IPS-18a (cell line): ENCODE data around the gene RPP30.
"Not testable (repeated sequence)": the region's sequence is repeated elsewhere in the genome, so short reads cannot be mapped to it uniquely, and the experiment has no call there.

Source experiments
- H3K27ac ChIP-seq: one replicate; pipeline ENCODE4 v1.5.1; 2013; ENCODE audit warnings: low read length
- H3K27me3 ChIP-seq: one replicate; pipeline ENCODE4 v1.6.1; 2013; ENCODE audit warnings: mild to moderate bottlenecking, low read length; ENCODE audit not compliant: control insufficient read depth, insufficient read depth
- H3K36me3 ChIP-seq: one replicate; pipeline ENCODE4 v1.6.1; 2013; ENCODE audit warnings: low read depth, low read length; ENCODE audit not compliant: control insufficient read depth
- H3K4me1 ChIP-seq: one replicate; pipeline ENCODE4 v1.6.1; 2013; ENCODE audit warnings: low read depth, low read length; ENCODE audit not compliant: control insufficient read depth
- H3K4me3 ChIP-seq: one replicate; pipeline ENCODE4 v1.5.1; 2013; ENCODE audit warnings: low read length
- H3K9ac ChIP-seq: one replicate; pipeline ENCODE4 v1.6.1; 2013; ENCODE audit warnings: mild to moderate bottlenecking, low read length, moderate library complexity
- H3K9me3 ChIP-seq: one replicate; pipeline ENCODE4 v1.6.1; 2013; ENCODE audit warnings: low read depth, low read length; ENCODE audit not compliant: control insufficient read depth

Gene RPP30

GRCh38 chr10:90879062-90879461 lies 7.3 kb downstream of the RPP30 start:
- no peak overlapping the region for H3K9ac ChIP-seq
- no peaks in the 10 kb centered on the region for H3K9me3 ChIP-seq
- H3K36me3 ChIP-seq = peaks cover 66% of the 10 kb centered on the region

GRCh38 chr10:90880059-90880719 lies 8.4 kb downstream of the RPP30 start:
- H3K27ac ChIP-seq, H3K4me1 ChIP-seq: not testable (repeated sequence)
- peaks cover 77% of the 10 kb centered on the region for H3K36me3 ChIP-seq

More at GRCh38 chr10:90879062-90879461, 7.3 kb downstream of the RPP30 start:
- no peaks in the 10 kb centered on the region for H3K4me1 ChIP-seq
- H3K27ac ChIP-seq = no peak overlapping the region
- no peak overlapping the region for H3K4me3 ChIP-seq
- no peaks in the 10 kb centered on the region for H3K27me3 ChIP-seq

GRCh38 chr10:90884431-90884830 lies 12.7 kb downstream of the RPP30 start:
- no peaks in the 10 kb centered on the region for H3K4me1 ChIP-seq
- peaks cover 73% of the 10 kb centered on the region for H3K36me3 ChIP-seq
- no peaks in the 10 kb centered on the region for H3K27me3 ChIP-seq
- no peak overlapping the region for H3K9ac ChIP-seq
- no peak overlapping the region for H3K27ac ChIP-seq
- no peak overlapping the region for H3K4me3 ChIP-seq
- no peaks in the 10 kb centered on the region for H3K9me3 ChIP-seq

More at GRCh38 chr10:90880059-90880719, 8.4 kb downstream of the RPP30 start:
- not testable (repeated sequence) for H3K4me3 ChIP-seq, H3K27me3 ChIP-seq, H3K9ac ChIP-seq, H3K9me3 ChIP-seq

- Histone ChIP-seq H3K4me1 (no peaks in the 10 kb centered on the region), H3K36me3 (peaks cover 75% of the 10 kb centered on the region), H3K4me3 (no peak overlapping the region), H3K27ac (no peak overlapping the region), H3K9ac (no peak overlapping the region), H3K27me3 (no peaks in the 10 kb centered on the region), H3K9me3 (no peaks in the 10 kb centered on the region)
Measured at GRCh38 chr10:90885176-90885575, 13.4 kb downstream of the RPP30 start.

GRCh38 chr10:90887555-90887954 lies 15.8 kb downstream of the RPP30 start:
- Histone ChIP-seq H3K9me3 (no peaks in the 10 kb centered on the region), H3K36me3 (peaks cover 79% of the 10 kb centered on the region)

GRCh38 chr10:90888387-90888786 lies 16.6 kb downstream of the RPP30 start:
- Histone ChIP-seq H3K9me3 (no peaks in the 10 kb centered on the region), H3K27me3 (no peaks in the 10 kb centered on the region), H3K4me3 (no peak overlapping the region), H3K4me1 (no peaks in the 10 kb centered on the region), H3K36me3 (peaks cover 80% of the 10 kb centered on the region), H3K27ac (no peak overlapping the region), H3K9ac (no peak overlapping the region)

More at GRCh38 chr10:90887555-90887954, 15.8 kb downstream of the RPP30 start:
- H3K9ac ChIP-seq = no peak overlapping the region
- H3K4me1 ChIP-seq = no peaks in the 10 kb centered on the region
- H3K4me3 ChIP-seq = no peak overlapping the region
- no peak overlapping the region for H3K27ac ChIP-seq
- no peaks in the 10 kb centered on the region for H3K27me3 ChIP-seq

- H3K36me3 ChIP-seq = peaks cover 84% of the 10 kb centered on the region
- H3K4me3 ChIP-seq = no peak overlapping the region
- H3K4me1 ChIP-seq = no peaks in the 10 kb centered on the region
- H3K9ac ChIP-seq = no peak overlapping the region
- H3K27me3 ChIP-seq = no peaks in the 10 kb centered on the region
- H3K27ac ChIP-seq = no peak overlapping the region
- no peaks in the 10 kb centered on the region for H3K9me3 ChIP-seq
Measured at GRCh38 chr10:90889636-90890035, 17.9 kb downstream of the RPP30 start.

GRCh38 chr10:90890347-90890746 lies 18.6 kb downstream of the RPP30 start:
- Histone ChIP-seq H3K36me3 (peaks cover 85% of the 10 kb centered on the region), H3K27me3 (no peaks in the 10 kb centered on the region), H3K4me3 (no peak overlapping the region), H3K9ac (no peak overlapping the region), H3K27ac (no peak overlapping the region), H3K4me1 (no peaks in the 10 kb centered on the region), H3K9me3 (no peaks in the 10 kb centered on the region)

GRCh38 chr10:90893190-90893589 lies 21.4 kb downstream of the RPP30 start:
- Histone ChIP-seq H3K4me1 (no peaks in the 10 kb centered on the region), H3K4me3 (no peak overlapping the region), H3K9ac (no peak overlapping the region), H3K27me3 (no peaks in the 10 kb centered on the region), H3K9me3 (no peaks in the 10 kb centered on the region), H3K27ac (no peak overlapping the region), H3K36me3 (peaks cover 77% of the 10 kb centered on the region)

- H3K27me3 ChIP-seq, H3K4me1 ChIP-seq, H3K27ac ChIP-seq, H3K9me3 ChIP-seq, H3K9ac ChIP-seq, H3K4me3 ChIP-seq: not testable (repeated sequence)
- peaks cover 70% of the 10 kb centered on the region for H3K36me3 ChIP-seq
Measured at GRCh38 chr10:90896916-90897315, 25.1 kb downstream of the RPP30 start.

- Histone ChIP-seq H3K27me3 (no peaks in the 10 kb centered on the region), H3K4me3 (no peak overlapping the region), H3K36me3 (peaks cover 7% of the 10 kb centered on the region), H3K9me3 (no peaks in the 10 kb centered on the region), H3K27ac (no peak overlapping the region), H3K4me1 (no peaks in the 10 kb centered on the region), H3K9ac (no peak overlapping the region)
Measured at GRCh38 chr10:90905925-90906324, 34.2 kb downstream of the RPP30 start.

GRCh38 chr10:90906596-90906995 lies 34.8 kb downstream of the RPP30 start:
- H3K27ac ChIP-seq = no peak overlapping the region

More at GRCh38 chr10:90906596-90906995, 34.8 kb downstream of the RPP30 start:
- peaks cover under 1% of the 10 kb centered on the region for H3K36me3 ChIP-seq
- no peaks in the 10 kb centered on the region for H3K4me1 ChIP-seq
- peaks cover under 1% of the 10 kb centered on the region for H3K27me3 ChIP-seq
- H3K9me3 ChIP-seq = no peaks in the 10 kb centered on the region
- no peak overlapping the region for H3K9ac ChIP-seq
- H3K4me3 ChIP-seq = no peak overlapping the region
